Pons (tissue), 1 donor: ENCODE measurements around the gene PLP2.
"Not testable (repeated sequence)": the region's sequence is repeated elsewhere in the genome, so short reads cannot be mapped to it uniquely, and the experiment has no call there.

Experiments used
- DNase-seq: peaks from one replicate; pipeline ENCODE4 v3.0.0-alpha.2; 2016; ENCODE audit warnings: low spot score

The PLP2 gene

GRCh38 chrX:49163555-49164419 is 7.9 kb upstream of the PLP2 start:
- DNase-seq: peak; percentile 88

DNA sequence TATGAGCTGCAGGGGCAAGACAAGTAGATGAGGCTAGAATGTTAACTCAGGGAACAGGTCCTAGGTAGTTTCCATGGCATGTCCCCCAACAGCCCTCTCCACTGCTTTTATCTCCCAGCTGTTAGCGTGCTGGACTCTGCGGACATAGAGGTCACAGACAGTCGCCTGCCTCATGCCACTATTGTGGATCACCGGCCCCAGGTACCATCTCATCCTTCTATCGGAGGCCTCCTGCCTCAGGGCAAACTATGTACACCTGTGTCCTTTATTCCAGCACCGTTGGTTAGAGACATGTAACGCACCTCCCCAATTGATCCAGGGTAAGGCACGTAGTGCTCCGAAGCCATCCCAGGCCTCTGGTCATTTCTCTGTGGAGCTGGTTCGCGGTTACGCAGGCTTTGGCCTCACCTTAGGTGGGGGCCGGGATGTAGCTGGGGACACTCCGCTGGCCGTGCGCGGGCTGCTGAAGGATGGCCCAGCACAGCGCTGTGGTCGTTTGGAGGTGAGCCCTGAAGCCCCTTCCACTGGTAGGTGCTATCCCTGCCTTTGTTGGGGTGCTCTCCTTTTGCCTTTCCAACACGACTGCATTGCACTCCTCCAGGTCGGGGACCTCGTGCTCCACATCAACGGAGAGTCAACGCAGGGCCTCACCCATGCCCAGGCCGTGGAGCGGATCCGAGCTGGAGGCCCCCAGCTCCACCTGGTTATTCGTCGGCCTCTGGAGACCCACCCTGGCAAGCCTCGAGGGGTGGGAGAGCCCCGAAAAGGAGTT is 6.9 kb upstream of the PLP2 start:
- DNase-seq: no peak

GRCh38 chrX:49165901-49166881 is 5.5 kb upstream of the PLP2 start:
- peak; percentile 49 for DNase-seq

GRCh38 chrX:49166914-49167739 is 4.6 kb upstream of the PLP2 start:
- peak; percentile 35 for DNase-seq

DNA sequence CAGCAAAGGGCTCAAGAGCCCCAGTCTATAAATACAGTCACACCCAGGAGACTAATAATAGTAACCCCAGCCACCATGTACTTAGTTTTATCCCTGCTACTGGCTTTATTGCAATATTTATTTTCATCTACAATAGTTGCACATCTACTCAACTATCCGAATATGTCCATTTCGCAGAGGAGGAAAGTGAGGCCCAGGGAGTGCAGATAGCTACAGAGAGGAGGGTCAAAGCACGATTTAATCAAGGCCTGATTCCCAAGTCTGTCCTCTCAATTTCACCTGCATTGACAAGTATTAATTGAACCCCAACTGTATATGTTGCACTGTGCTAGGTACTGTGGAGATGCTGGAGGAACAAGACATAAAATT is 4.0 kb upstream of the PLP2 start:
- DNase-seq: no peak

DNA sequence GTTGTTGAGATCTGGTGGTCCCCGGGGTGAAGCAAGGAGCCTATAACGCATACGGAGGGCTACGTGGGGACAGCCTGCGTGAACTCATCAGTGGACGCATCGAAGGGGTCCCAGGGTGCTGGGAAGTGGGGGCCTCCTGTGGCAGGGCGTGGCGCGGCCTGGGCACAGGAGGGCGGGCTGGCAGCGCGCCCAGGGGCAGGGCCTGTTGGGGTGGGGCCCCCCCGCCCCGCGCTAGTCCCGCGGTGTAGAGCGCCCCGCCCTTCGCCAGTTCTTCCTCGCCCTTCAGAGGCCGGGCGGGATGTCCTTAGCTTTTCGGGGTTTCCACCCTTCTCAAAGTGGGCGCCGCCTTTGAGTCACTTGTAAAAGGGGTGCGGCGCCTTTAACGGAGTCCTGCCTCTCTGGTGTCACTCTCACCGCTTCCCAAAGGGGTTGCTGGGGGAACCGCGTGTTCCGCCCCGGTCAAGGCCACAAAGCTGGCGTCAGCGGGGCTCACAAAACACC is 632 bp downstream of the PLP2 start:
- no peak for DNase-seq

DNA sequence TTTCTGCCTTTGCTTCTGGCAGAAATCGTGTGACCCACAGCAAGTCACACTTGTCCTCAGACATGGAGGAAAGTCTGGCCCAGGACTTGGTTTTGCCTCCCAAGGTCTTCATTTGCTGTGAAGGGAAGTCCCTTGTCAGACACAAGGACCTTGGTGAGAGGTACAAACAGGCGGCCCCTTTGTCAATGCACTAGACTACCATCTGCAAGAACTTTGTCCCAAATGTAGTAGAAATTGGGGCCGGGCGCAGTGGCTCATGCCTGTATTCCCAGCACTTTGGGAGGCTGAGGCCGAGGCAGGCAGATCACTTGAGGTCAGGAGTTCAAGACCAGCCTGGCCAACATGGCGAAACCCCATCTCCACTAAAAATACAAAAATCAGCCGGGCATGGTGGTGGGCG is 1.8 kb downstream of the PLP2 start:
- not testable (repeated sequence) for DNase-seq

- no peak for DNase-seq
These were observed 3.0 kb downstream of the PLP2 start for GRCh38 chrX:49174723-49175122.

GRCh38 chrX:49175435-49176274 is 4.0 kb downstream of the PLP2 start:
- DNase-seq: no peak

GRCh38 chrX:49176421-49177326 is 5.0 kb downstream of the PLP2 start:
- DNase-seq: no peak

- DNase-seq: no peak
These were observed 5.7 kb downstream of the PLP2 start for GRCh38 chrX:49177338-49177833.

- no peak for DNase-seq
These were observed 6.3 kb downstream of the PLP2 start for GRCh38 chrX:49177873-49178480.

DNA sequence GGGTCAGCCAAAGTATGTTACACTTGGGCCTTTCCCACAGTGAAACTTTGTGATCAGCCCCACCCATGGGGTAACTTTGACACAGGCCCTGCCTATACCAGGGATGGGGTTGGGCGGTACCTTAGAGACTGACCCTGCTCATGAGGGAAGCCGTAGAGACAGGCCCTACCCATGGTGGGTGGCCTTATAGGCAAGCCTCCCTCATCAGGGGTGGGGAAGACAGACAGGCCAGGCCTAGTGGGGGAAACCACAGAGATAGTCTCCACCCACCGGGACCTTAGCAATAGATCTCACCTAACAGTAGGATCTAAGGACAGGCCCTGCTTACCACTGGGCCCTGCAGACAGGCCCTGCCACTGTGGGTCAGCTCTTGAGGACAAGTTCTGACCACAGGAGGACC is 6.8 kb downstream of the PLP2 start:
- no peak for DNase-seq

DNA sequence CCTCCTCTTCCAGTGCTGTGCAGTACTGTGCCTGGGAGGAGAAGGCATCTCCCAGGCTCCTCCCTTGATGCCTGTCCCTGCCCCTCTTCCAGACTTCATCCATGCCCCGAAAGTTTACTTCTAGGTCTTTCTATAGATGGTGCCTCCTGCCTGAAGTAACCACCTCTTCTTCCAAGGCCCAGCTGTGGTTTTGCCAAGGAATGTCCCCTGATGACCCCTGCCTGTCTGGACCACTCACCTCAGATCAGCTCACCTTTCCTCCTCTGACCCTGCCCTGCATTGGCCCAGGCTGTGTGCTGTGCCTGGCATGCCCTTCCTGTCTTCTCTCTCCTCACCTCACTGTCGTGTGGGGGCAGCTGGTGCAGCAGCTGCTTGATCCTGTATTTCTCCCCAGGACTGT is 7.7 kb downstream of the PLP2 start:
- DNase-seq: no peak

DNA sequence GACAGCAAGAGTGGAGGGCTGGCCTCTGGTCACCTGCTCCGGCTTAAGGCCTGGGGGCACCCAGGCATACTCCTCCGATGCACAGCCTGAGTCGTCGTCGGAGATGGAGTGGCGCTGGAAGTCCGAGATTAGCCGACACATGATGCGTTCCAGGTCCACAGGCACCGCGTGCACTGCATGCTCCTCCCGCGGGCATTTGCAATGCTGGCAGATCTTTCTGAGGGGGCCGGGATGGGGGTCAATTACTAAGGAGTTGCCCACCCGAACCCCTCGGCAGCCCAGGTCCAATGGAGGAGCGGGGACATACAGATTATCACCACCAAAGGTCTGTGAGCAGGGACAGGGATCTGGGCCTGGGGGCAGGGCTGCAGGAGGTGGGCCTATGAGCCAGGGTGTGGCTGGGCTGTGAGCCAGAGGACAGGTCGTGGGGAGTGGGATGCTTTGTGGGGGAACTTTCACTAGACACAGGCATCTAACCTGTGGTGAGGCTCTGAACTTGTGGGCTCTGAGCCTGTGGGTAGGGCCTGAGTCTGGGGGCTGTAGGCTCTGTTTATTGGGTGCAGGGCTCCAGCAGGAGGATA is 12.1 kb downstream of the PLP2 start:
- DNase-seq: no peak

GRCh38 chrX:49184294-49185281 is 12.9 kb downstream of the PLP2 start:
- DNase-seq: no peak
